Measurements from ENCODE around the gene TNFRSF8.

Gene TNFRSF8

DNA sequence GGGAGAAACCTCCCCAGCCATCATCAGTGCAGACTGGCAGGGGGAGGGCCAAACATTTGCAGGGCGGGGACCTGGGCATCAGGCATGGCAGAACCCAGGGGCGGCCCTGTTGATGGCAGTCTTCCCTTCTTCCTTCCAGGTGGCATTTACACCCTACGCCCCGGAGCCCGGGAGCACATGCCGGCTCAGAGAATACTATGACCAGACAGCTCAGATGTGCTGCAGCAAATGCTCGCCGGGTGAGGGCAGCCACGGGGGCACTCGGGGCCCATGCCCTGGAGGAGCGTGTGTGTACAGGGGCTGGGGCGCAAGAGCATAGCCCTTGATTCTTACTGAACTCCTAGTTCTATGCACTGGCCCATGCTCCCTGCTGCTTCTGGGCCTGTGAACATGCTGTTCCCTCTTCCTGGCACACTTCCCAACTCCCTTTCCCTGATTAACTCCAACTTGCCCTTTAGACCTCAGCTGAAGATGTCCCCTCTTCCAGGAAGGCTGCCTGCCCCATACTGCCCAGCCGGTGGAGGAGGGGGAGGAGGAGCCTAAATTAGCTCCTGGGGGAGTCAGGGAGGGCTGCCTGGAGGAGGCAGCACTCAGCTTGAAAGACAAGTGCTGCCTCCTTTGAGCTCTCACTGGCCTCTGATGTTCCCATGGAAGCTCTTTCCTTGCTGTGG lies 125.7 kb downstream of the TNFRSF8 start:
- no peak for DNase-seq (ENCODE audit: low read depth in 2 of 2)

DNA sequence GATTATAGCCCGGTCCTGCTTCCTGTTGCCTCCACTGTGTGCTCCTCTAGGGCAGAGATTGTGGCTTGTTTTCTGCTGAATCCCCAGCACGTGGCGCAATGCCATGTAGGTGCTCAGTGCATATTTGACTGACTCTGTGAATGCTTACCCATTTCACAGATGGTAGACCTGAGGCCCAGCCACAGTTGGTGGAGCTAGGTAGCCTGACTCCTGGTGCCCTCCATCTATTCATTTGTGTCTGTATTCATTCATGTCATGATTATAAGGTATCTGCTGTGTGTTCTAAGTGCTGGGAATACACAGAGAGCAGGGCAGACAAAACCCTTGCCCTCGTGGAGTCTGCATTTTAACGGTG lies 126.2 kb downstream of the TNFRSF8 start:
- DNase-seq (ENCODE audit: low read depth in 2 of 2) = no peak

DNA sequence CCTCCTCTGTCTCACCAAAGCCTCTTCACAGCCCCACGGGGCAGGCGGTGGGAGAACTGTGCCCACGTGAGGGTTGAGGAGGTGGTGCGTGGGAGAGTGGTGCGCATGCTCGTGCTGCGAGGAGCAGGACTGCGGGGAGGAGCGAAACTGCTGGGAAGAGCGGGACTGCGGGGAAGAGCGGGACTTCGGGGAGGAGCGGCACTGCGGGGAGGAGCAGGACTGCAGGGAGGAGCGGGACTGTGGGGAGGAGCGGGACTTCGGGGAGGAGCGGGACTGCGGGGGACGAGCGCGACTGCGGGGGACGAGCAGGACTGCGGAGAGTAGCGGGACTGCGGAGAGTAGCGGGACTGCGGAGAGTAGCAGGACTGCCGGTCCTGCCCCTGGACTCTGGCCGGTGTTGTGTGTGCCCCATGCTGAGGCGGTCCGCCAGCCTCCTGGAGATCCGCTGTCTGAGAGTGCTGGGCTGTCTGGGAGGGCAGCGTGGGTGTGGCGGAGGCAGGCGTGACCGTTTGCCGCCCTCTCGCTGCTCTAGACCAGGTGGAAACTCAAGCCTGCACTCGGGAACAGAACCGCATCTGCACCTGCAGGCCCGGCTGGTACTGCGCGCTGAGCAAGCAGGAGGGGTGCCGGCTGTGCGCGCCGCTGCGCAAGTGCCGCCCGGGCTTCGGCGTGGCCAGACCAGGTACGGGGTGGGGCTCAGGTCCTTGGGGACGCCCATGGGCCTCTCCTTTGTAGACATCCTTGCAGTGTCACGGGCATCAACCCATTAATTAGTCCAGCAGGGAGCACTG lies 128.3 kb downstream of the TNFRSF8 start:
- no peak for DNase-seq (ENCODE audit: low read depth in 2 of 2)
